ENCODE data around the gene LARGE1. TPM values are rescaled to one million over a fixed set of nuclear protein-coding genes. Genes with fewer than 3 reads are reported as not detected.
A peak's percentile ranks its signal among the peaks of the same experiment; 100 is the strongest.

Gene LARGE1
- total and polyA plus RNA-seq, 2 of the 13 experiments (the other 11 are each of a cell fraction or from before 2014, with no cell fraction given): 8.4 to 11.0 TPM

- TF ChIP-seq ZSCAN22 (CRISPR knock-in tag; IDR thresholded peaks at IDR 0.05) (no peak), ZNF24 (IDR thresholded peaks at IDR 0.05) (no peak), SMAD9 (CRISPR knock-in tag; IDR thresholded peaks at IDR 0.05) (no peak), ZNF446 (CRISPR knock-in tag; IDR thresholded peaks at IDR 0.05) (no peak), HES4 (CRISPR knock-in tag; IDR thresholded peaks at IDR 0.05; ENCODE audit: borderline replicate concordance) (no peak), ARID2 (CRISPR knock-in tag; IDR thresholded peaks at IDR 0.05; ENCODE audit: borderline replicate concordance) (no peak), ZNF878 (CRISPR knock-in tag; IDR thresholded peaks at IDR 0.05) (no peak), NR0B2 (CRISPR knock-in tag; IDR thresholded peaks at IDR 0.05) (no peak), REST (IDR thresholded peaks at IDR 0.05; ENCODE audit: borderline replicate concordance in 1 of 2, low read depth in 1 of 2, low read length in 2 of 2) (no peak), GATAD2A (CRISPR knock-in tag; IDR thresholded peaks at IDR 0.05) (peak; percentile 86), ZNF296 (CRISPR knock-in tag; conservative IDR thresholded peaks at IDR 0.05) (no peak), NFRKB (IDR thresholded peaks at IDR 0.05) (no peak), MAFK (conservative IDR thresholded peaks at IDR 0.05 in 1 of 2, IDR thresholded peaks at IDR 0.05 in 1 of 2; ENCODE audit: low read length in 2 of 2) (no peak), NFKB2 (CRISPR knock-in tag; IDR thresholded peaks at IDR 0.05; ENCODE audit: borderline replicate concordance) (0 out of 2 replicates have a peak, but pooled peaks have one; percentile 55), ZKSCAN5 (CRISPR knock-in tag; IDR thresholded peaks at IDR 0.05) (peak; percentile 97), ZNF550 (CRISPR knock-in tag; IDR thresholded peaks at IDR 0.05; ENCODE audit: borderline replicate concordance) (no peak), ZNF703 (CRISPR knock-in tag; IDR thresholded peaks at IDR 0.05; ENCODE audit: borderline replicate concordance) (no peak), ZNF274 (CRISPR knock-in tag; IDR thresholded peaks at IDR 0.05) (no peak), HNRNPUL1 (IDR thresholded peaks at IDR 0.05; ENCODE audit: low read depth, low read length) (no peak), ZNF563 (CRISPR knock-in tag; IDR thresholded peaks at IDR 0.05) (no peak), NCOA5 (CRISPR knock-in tag; IDR thresholded peaks at IDR 0.05) (no peak), HMG20B (CRISPR knock-in tag; conservative IDR thresholded peaks at IDR 0.05) (no peak; the same call in 1 of the 2 replicates), HIVEP1 (CRISPR knock-in tag; IDR thresholded peaks at IDR 0.05) (no peak), SETDB1 (CRISPR knock-in tag; IDR thresholded peaks at IDR 0.05; ENCODE audit: borderline replicate concordance) (no peak), ZNF136 (CRISPR knock-in tag; IDR thresholded peaks at IDR 0.05; ENCODE audit: low read depth) (0 out of 2 replicates have a peak, but pooled peaks have one; percentile 66), YEATS2 (CRISPR knock-in tag; IDR thresholded peaks at IDR 0.05; ENCODE audit: borderline replicate concordance) (no peak), AHR (CRISPR knock-in tag; IDR thresholded peaks at IDR 0.05) (0 out of 2 replicates have a peak, but pooled peaks have one; percentile 31), ZNF891 (CRISPR knock-in tag; IDR thresholded peaks at IDR 0.05) (0 out of 2 replicates have a peak, but pooled peaks have one; percentile 35), SRY (CRISPR knock-in tag; IDR thresholded peaks at IDR 0.05) (no peak), ZNF569 (CRISPR knock-in tag; IDR thresholded peaks at IDR 0.05; ENCODE audit: borderline replicate concordance) (no peak), POLR2AphosphoS5 (IDR thresholded peaks at IDR 0.05; ENCODE audit: low read depth, low read length) (no peak)
Measured at GRCh38 chr22:33510429-33510904, 409.8 kb downstream of the LARGE1 start (continued).
